Measurements from ENCODE around the gene RNF115.

DNA sequence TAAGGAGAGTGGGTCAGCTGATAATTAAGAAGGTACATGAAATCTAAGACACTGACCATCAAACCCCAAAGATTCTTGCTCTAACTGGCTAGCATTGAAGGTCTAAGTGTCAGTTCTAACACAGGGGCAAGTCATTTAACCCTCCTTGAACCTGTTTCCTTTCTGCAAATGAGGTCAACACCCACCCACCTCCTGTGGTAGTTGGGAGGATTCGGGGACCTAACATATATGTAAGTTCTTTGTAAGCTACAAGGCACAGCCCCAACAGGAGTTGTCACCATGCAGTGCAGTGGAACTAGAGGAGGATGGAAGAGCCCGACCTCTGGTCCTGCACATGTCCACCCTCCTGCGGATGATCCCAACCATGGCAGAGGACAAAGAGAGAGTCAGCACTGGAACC is 23.9 kb upstream of the RNF115 start:
- TF ChIP-seq, protein P1, sequence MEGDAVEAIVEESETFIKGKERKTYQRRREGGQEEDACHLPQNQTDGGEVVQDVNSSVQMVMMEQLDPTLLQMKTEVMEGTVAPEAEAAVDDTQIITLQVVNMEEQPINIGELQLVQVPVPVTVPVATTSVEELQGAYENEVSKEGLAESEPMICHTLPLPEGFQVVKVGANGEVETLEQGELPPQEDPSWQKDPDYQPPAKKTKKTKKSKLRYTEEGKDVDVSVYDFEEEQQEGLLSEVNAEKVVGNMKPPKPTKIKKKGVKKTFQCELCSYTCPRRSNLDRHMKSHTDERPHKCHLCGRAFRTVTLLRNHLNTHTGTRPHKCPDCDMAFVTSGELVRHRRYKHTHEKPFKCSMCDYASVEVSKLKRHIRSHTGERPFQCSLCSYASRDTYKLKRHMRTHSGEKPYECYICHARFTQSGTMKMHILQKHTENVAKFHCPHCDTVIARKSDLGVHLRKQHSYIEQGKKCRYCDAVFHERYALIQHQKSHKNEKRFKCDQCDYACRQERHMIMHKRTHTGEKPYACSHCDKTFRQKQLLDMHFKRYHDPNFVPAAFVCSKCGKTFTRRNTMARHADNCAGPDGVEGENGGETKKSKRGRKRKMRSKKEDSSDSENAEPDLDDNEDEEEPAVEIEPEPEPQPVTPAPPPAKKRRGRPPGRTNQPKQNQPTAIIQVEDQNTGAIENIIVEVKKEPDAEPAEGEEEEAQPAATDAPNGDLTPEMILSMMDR (IDR thresholded peaks at IDR 0.05): no peak
- no peak for TF ChIP-seq POLR2A (IDR thresholded peaks at IDR 0.05)
- no peak for TF ChIP-seq EP300 (IDR thresholded peaks at IDR 0.05)

All from tibial nerve (tissue), 4 donors.